Lower leg skin (tissue), 3 donors: ENCODE results near the gene GOLGA7B.

ENCODE experiments used
- POLR2A ChIP-seq, 2 donors: fragments of 450-650 bp; IDR thresholded peaks; one replicate each; pipeline ENCODE4 v1.6.1; 2016 to 2017; ENCODE audit warnings: antibody characterized with exemption in 2 of 2, mild to moderate bottlenecking in 1 of 2, moderate library complexity in 1 of 2
- TF ChIP-seq, protein P1 (sequence below), 3 donors: fragments of 450-650 bp; IDR thresholded peaks; one replicate each; pipeline ENCODE4 v1.5.1; 2016; ENCODE audit warnings: antibody characterized with exemption in 3 of 3, mild to moderate bottlenecking in 3 of 3, moderate library complexity in 2 of 3

DNA sequence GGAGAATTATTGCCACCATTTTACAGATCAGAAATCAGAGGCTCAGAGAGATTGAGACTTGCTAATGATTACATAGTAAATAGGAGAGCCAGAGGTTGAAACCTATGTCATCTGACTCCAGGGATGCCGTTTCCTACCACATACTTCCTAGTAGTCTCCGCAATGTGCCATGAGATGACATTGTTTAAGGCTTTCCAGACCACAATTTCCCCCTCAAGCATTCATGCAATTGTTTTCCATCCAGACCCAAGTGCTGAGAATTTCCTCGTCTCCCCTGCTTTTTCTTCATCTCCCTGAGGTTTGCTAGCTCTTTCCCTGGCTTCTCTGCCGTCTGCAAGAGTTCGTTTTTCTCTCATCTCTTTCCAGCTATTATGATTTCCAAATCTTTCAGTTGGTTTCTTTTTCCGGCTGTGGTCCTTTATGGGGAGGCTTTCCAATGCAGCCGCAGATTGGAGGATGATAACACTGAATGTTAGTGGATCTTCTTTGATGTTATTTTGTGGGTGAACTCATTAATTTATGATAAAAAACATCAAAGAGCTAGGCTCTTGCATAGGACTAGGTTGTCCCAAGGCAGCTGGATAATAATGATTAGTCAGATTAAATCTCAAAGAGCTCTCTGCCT is 6.9 kb upstream of the GOLGA7B start:
- TF ChIP-seq, protein P1, sequence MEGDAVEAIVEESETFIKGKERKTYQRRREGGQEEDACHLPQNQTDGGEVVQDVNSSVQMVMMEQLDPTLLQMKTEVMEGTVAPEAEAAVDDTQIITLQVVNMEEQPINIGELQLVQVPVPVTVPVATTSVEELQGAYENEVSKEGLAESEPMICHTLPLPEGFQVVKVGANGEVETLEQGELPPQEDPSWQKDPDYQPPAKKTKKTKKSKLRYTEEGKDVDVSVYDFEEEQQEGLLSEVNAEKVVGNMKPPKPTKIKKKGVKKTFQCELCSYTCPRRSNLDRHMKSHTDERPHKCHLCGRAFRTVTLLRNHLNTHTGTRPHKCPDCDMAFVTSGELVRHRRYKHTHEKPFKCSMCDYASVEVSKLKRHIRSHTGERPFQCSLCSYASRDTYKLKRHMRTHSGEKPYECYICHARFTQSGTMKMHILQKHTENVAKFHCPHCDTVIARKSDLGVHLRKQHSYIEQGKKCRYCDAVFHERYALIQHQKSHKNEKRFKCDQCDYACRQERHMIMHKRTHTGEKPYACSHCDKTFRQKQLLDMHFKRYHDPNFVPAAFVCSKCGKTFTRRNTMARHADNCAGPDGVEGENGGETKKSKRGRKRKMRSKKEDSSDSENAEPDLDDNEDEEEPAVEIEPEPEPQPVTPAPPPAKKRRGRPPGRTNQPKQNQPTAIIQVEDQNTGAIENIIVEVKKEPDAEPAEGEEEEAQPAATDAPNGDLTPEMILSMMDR (IDR thresholded peaks at IDR 0.05) = no peak
- TF ChIP-seq POLR2A (IDR thresholded peaks at IDR 0.05) = no peak
